Activated CD4-positive, alpha-beta T cell treated with anti-CD3 and anti-CD28 coated beads, Interleukin-10, Interleukin-2, amounts not matched to agents 100 ng/mL and 50 ng/mL, durations not matched to agents 16 hours and 8 hours (primary cell): Measurements from ENCODE around the gene TMEM169.

ENCODE experiments used
- DNase-seq: peaks from one replicate; pipeline ENCODE4 v3.0.0-alpha.2; 2020

The TMEM169 gene, protein sequence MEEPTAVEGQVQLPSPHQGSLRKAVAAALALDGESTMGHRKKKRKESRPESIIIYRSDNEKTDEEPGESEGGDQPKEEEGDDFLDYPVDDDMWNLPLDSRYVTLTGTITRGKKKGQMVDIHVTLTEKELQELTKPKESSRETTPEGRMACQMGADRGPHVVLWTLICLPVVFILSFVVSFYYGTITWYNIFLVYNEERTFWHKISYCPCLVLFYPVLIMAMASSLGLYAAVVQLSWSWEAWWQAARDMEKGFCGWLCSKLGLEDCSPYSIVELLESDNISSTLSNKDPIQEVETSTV

DNA sequence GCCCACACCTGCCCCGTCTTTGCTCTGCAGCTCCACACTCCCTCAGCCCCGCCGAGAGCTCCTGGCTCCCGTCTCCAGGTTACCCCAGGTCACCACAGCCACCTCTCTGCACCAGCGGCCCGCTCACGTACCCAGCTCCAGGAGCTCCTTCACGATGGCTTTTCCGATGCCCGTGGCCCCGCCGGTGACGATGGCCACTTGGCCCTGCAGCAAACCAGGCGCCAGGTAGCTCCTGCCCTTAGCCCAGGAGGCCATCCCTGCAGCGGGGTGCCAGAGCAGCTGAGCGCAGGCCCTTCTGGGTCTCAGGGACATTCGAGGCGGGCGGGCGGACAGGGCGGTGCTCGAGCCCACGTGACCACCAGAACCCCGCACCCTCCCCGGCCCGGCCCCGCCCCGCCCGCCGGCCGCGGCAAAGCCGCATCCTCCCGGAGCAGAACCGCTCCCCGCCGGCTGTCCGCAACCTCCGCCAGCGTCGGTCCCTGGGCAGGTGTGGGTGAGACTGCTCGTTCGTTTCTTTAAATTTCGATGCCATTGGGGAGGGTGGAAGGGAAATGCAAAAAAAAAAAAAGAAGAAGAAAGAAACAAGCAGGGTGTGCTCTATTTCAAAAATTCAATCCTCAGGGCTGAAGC is at the start of gene TMEM169, which contains the start of gene PECR:
Gene TMEM169 (plus strand): TSS at position 433 of the 630 bp plus-strand sequence. CDS start 14,045 bp downstream, outside the sequence.
Gene PECR (minus strand): TSS at position 323 of the 630 bp plus-strand sequence. CDS start 68 bp downstream, at position 255.
- peak; percentile 82 for DNase-seq

DNA sequence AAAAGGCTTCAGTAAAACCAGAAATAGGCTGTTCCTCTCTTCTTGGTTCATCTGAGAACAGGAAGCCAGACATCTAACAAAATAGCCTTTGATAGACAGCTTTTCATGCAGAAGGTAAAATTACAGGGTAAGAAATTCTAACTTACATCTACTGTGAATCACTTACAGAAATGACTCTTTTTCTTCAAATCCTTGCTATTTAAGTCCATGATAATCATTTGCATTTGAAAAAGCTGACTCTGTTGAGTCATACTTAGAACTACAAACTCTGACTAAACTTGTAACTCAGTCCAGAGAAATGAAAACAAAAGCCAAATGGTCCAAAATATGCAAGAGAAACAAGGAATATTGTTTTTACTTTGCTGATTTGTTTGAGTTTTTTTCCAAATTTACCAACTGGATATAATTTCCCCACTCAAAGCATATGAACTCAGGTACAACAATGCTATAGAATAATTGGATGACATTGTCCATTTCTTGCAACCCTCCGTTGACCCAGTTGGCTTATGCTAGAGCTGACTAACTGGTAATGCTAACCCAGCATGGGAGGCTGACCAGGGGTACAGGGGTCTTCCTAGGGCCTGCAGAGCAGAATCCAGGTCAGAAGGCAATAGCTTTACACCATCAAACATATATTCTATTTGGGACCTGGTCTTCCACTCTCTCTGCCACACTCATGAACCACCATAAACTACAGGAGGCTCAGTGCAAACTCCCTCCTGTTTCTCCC is 49.6 kb upstream of the TMEM169 start:
- DNase-seq: peak; percentile 84

DNA sequence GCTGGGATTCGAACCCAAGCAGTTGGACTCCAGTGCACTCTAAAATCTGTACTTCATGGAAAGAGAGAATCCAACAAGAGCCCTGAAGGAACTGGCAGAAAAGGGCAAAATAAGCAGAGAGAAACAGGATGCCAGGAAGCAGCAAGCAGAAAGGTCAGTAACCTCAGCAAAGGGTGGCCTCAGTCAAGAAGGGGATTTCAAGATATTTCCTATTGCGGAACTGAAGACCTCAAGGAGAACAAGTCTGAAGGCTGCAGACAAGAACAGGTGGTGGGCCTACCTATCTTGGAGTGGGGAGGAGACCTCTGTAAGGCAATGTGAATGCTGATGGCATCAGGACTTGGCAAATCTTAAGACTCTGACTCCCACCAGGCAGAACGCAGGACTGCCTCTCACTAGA is 48.3 kb upstream of the TMEM169 start:
- DNase-seq: no peak

DNA sequence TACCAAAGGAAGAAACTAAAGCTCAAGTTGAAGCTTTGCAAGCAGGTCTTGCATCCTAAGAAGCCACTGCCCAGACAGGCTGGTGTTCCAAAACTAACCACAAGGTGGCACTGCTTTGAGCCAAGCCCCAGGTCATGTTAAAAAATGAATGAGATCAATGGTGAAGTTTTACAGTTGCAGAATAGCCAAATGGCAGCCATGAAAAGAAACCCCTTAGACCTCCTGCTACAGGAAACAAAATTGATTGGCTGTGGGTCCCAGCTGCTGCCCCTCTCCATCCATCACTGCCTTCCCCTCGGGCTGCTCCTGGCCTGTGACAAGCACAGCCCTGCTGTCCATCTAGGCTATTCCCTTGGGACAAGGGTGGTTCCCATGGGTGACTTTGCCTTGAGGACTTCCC is 47.7 kb upstream of the TMEM169 start:
- DNase-seq: peak; percentile 86

DNA sequence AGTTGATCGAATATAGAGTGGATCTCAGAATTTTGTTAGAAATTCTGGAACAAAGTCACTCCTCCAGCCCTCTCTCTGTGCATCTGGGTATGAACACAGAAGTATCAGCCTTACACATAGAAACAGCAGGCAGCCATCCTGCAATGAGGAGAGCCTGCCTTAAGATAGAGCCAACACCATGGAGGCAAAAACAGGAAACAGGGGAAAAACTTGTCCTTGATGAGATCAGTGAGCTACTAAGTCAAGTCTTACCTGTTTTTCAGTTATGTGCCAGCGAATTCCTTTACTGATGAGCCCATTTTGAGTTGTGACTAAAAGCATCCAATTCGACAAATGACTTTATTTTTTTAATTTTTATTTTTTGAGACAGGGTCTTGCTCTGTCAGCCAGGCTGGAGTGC is 41.8 kb upstream of the TMEM169 start:
- DNase-seq: no peak

DNA sequence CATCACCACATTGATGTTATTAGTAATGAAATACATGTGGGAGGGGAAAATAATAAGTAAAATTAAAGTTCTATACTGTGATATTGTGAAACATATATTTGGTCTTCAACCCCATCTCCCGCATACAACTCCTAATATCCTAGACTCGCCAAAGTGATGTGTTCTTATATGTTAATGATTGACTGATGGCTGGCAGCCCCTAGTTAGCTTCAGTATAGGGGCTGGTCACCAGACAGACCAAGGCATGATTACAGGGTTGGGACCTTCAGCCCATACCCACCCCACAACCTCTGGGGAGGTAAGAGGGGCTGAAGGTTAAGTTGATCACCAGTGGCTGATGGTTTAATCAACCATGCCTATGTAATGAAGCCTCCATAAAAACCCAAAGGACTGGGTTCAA is 40.3 kb upstream of the TMEM169 start:
- no peak for DNase-seq

DNA sequence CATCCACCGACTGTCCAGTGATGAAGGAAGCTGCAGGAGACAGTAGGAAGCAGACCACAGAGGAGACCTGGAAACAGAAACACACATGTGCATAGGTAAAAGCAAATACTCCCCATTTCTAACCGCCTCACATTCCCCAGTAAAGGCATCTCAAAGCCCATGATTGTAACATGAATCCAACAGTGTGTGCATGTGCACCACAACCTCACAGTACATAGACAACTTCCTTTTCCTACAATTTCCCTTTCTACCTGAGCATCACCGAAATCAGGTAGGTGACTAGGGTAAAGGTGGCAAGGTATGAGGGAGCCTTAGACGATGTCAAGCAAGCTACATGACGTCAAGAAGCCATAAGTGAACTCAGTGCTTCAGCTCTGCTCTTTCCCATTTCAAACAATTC is 37.8 kb upstream of the TMEM169 start:
- no peak for DNase-seq

DNA sequence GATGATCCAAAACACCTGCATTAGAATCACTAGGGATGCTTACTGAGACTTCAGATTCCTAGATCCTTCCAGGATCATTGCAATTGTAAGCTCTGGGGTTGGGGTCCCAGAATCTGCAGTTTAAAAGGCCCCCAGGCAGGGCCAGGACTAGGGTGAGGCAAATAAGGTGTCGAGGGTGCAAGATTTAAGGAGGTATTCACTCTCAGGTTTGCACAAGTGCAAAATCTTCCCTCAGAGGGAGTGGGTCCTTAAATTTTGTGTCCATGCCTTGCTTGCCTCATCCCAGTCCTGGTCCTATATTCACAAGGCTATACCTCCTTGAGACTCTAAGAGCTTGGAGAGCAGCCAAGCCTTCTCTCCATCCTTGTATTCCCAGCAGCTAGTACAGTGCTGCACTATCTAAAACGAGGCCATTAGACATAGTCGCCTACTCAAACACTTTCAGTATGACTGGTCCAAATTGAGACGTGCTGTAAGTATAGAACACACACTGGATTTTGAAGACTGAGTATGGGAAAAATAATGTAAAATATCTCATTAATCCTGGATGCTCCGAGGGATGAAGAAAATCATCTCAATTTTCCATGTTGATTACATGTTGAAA is 36.7 kb upstream of the TMEM169 start:
- peak; percentile 59 for DNase-seq

DNA sequence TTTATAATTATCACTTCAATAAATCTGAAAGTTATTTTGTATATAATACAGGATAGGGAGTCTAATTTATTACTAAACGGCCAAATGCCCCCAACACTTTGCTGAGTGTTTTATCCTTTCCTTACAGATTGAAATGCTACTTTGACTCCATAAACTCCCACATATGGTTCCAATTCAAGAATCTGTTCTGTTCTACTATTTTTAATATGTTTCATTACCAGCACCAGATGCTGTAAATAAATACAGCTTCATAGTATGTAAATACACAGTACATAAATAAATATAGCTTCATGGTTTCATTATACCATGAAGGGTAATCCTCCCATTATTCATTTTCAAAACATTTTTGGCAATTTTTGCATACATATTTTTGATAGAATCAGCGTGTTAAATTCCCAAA is 34.3 kb upstream of the TMEM169 start:
- DNase-seq: no peak

DNA sequence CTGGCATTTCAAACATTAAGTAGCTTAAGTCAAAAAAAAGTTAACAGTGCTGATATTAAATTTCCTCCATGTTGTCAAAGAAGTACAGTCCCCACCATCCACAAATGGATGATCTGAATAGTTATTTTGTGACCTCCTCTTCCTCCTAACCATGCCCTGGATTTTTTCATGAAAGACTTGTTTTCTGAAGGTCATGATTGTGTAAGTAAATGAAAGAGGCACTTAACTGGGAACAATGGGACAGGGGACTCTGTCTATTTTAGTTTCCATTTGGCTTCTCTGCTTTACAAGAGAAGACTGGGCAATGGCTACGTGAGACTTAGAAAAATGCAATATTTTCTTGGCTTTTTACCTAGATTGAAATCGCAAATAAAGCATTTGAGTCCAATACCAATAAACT is 32.3 kb upstream of the TMEM169 start:
- no peak for DNase-seq

DNA sequence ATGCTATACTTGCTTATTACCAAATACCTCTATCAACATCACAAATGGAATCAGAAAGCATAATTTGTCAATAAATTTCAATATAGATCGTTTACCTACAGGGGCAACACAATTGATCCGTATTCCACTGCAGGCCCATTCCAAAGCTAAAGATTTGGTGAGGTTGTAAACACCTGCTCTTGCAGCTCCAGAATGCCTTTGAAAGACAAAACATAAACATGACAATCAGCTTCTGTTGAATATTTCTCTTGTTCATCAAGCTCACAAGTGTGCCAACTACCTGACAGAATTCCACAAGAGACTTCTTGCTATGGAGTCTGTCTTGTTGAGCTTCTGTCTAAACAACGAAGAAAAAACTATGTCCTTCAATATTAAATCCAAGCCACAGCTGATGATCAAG is 30.4 kb upstream of the TMEM169 start:
- DNase-seq: no peak

DNA sequence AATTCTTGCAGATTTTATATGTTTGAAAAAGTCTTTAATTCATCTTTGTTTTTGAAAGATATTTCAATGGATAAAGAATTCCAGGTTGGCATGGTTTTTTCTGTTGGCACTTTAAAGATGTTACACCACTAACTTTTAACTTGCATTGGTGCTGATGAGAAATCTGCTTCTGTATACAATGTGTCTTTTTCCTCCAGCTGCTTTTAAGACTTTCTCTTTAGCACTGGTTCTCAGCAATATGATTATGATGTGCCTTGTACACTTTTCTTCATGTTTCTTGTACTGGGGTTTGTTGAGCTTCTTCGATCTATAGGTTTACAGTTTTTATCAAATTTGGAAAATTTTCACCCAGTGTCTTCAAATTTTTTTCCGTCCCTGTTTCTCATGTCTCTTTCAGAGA is 29.3 kb upstream of the TMEM169 start:
- DNase-seq: no peak

DNA sequence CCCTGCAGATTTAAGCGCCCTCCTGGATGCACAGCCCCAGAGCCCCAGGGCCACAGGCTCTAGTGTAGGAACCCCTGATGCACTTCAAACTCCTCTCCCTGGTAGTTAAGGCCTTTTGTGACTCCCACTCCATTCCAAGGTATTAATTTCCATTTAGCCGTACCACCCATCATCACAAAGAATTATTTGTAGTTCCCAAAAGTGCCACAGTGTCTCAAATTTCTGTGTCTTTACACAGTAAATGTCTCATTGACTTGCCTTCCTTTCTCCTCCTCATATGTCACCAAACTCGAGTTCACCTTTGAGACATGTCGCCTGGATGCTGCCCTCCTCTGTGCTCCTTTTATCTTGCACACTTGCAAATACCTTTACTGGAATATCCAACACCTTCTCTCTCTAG is 26.0 kb upstream of the TMEM169 start:
- DNase-seq: no peak

DNA sequence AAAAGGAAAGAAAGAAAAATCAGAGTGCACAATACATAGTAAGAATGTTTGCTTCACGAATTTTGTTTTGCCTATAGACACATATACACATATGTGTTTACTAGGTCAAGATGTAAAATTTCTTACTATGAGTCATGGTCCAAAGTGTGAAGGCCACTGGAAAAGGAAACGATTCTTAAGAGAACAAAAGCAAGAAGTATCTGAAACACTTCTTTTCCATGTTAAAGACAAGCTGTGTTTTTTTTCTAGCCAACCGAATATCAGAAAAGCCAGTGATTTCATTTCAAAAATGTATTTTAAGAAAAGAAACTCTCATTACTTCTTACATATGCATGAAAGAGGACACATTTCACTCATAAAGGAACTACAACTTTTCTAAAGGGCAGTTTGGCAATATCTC is 25.0 kb upstream of the TMEM169 start:
- peak; percentile 22 for DNase-seq

DNA sequence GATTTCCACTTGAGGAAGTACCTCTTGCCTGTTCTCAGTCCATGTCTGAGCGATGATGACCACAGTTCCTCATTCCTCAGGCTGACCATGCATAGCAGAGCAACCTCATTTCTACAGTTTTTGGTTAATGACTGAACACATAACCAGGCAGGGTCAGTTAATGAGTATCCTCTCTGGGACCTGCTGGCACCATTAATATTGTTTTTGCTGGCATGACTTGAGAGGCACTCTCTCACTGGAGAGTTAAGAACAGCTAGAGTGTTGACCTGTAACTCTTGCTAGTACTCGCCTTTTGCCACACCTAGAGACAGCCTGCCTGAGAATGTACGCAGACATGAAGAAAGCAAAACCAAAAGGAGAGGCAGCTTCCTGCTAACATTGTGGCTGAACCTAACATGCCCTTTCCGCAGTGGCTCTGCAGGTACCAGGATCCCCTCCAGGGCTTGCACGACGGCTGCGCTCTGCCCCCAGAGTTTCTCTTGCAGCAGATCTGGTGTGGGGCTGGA is 24.0 kb upstream of the TMEM169 start:
- DNase-seq: peak; percentile 72

DNA sequence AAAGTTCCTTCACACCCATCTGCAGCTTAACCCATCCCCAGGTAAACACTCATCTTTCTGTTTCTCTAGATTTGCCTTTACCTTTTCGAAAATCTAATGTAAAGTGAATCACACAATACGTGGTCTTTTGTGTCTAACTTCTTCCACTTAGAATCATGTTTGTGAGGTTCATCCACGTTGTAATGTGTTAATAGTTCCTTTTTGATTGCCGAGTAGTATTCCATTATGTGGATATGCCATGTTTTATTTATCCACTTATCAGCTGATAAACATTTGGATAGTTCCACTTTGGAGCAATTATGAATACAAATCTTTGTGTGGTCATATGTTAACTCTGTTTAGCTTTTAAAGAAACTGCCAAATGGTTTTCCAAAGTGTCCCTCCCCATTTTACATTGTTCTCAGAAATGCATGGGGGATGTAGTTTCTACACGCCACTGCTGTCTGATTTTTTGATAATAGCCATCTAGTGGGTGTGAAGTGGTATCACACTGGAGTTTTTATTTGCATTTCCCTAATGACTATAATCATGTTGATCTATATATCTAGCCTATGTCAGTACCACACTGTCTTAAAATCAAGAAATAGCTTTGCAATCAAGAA is 22.4 kb upstream of the TMEM169 start:
- DNase-seq: peak; percentile 21

DNA sequence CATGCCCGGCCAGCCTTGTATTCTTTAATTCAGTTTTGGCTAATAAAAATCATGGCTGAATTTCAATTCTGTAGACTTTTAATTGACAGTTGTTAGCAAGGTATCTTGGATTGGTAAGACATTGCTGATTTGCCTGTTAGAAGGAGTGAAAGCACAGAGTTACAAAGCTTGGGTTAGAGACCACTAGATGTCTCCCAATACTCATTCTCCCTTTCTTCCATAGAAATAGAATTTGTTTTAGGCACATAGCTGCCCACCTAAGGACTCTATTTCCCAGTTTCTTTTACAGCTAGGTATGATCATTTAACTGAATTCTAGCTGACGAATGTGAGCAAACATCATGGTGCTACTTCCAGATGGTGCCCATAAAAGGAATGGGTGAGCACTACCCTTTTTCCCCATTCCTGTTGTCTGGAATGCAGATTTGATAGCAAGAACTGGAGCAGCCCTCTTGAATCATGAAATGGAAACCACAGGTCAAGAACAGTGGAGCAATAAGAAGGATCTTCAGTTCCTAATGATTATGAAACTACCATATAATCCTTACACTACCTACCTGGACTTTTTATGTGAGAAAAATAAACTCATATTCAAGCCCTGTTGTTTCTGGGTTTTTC is 17.6 kb upstream of the TMEM169 start:
- no peak for DNase-seq

DNA sequence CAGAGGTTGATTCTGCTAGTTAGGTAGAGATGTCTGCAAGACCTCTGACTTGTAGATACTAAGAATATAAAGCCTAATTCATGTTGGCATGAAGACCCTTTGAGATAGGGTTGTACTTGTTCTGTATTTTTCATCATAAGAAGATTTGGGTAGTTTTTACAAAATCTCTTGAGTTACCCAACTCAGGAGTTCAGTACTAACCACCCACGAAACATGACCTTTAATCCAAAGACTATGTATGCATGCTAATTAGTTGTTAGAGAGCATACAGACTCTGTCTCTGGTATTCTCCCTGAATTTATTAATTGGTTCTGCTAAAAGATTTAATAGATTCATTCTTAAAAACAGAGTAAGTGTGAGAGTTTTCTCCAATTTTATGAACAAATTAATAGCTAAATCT is 17.1 kb upstream of the TMEM169 start:
- DNase-seq: no peak

DNA sequence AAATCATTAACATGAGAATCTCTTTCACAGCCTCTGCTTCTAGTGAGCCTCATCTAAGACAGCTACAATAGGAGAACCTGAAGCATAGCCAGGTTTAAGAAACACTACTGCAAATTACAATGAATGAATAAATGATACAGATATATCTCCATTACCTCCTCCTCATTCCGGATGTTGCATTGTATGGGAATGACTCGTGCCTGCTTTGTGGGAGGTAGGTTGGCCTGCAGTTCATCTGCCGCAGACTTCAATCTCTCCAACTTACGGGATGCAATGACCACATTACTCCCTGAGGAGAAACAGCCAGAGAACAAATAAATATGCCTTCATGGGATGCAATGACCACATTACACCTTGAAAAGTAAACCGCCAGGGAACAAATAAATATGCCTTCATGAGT is 15.5 kb upstream of the TMEM169 start:
- no peak for DNase-seq

DNA sequence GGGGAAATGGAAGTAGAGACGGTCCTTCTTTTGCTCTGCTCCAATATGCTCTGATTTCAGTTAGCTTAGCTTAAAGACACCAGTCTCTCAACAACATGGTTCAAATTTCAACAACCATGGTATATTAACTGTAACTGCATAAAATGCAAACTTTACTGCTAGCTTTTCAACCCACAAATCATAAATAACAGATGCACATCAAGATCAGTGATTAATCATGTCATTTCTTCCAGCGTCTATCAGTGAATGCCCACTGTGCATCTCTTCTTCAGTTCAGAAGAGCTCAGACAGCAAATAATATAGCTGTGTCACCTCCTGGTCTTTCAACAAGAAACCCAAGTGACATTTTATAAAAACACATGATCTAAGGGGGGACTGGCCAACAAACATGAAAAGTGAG is 12.7 kb upstream of the TMEM169 start:
- DNase-seq: no peak

DNA sequence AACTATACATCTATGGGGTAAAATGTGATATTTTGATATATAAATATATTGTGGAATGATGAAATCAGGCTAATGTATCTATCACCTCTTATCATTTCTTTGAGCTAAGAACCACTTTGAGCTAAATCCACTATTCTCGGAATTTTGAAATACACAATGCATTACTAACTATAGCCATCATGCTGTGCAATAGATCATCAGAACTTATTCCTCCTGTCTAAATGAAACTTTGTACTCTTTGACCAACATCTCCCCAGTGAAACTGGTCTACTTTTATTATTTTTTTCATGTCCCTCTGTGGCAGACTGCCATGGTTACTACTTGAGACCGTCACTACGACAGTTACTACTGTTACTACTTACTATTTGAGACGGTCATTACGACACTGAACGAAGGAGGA is 11.5 kb upstream of the TMEM169 start:
- no peak for DNase-seq

DNA sequence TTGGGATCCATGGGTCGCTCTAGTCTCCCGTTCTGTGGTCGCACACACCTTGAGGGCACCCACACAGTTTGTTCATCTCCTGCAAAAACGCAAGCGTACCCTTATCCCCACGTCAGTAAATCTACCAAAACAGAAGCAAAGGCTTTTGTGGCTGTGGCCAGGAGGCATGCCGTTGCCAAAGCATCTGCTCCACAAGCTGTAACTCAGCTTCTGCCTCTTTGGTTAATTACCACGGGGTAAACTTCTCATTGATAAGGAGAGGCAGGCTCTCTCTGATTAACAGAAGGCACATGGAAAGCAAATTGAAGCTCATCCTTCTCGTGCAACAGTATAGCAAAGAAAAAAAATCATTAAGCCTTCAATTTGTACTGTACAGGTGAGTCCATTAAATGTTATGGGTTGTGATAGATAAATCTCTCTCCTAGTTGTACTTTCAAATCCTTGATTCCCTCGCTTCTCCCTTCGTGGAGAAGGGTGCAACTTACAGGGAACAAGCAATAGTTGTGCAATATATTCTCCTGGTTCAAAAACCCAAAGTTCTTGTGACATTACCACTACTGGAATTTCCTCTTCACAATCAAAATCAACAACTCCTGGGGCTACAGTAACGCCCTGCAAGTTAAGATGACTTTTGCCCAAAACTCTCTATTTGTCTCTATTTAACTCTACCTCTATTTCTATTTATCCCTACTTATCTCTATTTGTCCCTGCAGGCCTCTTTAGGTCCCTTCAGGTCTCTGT is 10.4 kb upstream of the TMEM169 start:
- no peak for DNase-seq
